Frontal cortex (tissue), 4 donors: ENCODE results near the gene RPLP2. TPM values are rescaled to one million over a fixed set of nuclear protein-coding genes. Genes with fewer than 3 reads are reported as not detected.

Experiments used
- DNase-seq, 2 donors: peaks; one replicate each; pipeline ENCODE4 v3.0.0; 2012; ENCODE audit warnings: low spot score in 2 of 2
- FAIRE-seq: peaks from 2 replicates; lab custom pipeline; 2012; peaks lifted over from hg19 to GRCh38; lab: Jason Lieb, UNC
- total RNA-seq: library from RNA; depleted of rRNA; stranded (reverse); fragments of >200 nt; gene quantifications from one replicate; pipeline ENCODE4 v1.2.3, GENCODE V29; 2014
- donor health status: control.
- donor health status: control.
- donor health status: control.

The RPLP2 gene
- total RNA-seq, 1 donor from 2014 or later: 210 TPM

DNA sequence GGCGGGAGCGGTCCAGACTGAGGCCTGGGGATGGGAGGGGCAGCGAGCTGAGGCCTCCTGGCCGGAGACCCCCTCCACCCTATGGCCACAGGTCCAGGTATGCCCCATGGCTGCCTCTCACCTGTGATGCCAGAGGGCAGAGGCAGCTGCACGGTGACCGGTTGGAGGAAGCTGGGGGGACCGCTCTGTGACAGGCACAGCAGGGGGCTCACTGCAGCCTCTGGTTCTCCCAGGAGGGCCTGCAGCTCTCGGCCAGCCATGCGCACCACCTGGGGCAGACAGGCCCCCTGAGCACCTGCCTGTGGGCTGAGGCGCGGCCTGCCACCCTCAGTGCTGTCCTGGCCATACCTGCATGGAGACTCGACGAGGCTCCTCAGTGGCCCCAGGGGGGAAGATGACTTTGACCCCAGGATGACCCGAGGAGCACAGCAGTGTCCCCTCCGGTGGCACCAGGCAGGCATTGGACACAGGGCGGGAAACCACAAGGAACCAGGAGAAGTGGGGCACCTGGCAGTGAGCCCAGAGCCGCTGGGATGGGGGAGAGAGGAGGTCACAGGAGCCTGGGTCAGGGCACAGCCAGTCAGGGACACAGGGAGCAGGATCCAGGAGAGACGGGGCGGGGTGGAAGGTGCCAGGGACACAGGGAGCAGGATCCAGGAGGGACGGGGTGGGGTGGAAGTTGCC lies 8.5 kb upstream of the RPLP2 start:
- no peak for DNase-seq

DNA sequence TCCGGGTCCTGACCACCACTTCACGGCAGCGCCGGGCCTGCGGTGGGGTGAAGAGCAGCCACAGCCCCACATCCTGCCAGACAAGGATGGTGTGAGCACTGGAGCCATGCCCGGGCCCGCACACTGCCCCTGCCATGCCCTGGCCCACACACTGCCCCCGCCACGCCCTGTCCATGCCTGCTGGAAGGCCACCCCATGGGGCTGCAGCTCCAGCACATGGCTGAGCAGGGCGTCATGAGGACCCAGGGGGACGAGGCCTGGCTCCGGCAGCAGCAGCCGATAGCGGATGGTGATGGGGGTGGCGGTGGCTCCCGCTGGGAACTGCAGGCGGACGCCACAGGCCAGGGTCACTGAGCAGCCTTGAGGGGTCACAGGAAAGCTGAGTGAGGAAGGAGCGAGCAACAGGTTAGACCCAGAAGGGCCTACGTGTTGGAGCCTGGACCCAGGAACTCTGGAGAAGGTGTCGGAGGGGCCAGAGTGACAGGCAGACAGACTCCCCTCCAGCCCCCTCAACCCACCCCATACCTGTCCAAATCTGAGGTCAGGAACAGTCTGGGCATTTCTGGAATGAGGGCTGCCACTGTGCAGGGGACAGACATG lies 7.6 kb upstream of the RPLP2 start:
- DNase-seq: no peak
- no peak for FAIRE-seq

More for the DNA sequence above, 8.5 kb upstream of the RPLP2 start:
- no peak for FAIRE-seq

DNA sequence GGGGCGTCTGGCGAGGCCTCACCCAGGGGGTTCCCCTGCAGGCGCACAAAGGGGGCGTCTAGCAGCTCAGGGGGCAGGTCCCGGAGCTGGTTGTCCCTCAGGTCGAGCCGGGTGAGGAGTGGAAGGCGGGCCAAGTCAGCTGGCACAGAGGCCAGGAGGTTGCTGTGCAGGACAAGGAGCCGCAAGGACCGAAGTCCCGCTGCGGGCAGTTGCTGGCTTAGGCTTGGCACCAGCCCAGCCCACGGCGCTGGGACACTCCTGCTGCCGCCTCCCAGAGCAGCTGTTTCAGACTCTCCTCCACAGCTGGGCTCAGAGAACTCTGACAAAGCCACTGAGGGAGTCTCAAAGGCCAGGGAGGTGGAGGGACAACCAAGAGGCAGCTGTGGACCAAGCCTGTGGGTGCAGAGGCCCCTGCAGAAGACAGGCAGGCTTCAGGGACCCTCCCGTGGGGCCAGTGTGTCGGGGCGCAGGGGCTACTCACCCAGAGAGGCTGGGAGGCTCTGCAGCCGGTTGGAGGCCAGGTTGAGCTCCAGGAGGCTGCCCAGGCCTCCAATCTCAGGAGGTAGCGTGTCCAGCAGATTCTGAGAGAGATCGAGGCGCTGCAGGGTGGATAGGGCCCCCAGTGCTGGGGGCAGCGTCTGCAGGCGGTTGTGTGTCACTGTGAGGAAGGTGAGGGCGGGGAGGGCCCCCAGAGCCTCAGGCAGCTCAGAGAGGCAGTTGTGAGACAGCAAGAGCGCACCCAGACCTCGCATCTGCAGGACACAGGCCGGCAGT lies 6.9 kb upstream of the RPLP2 start:
- no peak for DNase-seq
- no peak for FAIRE-seq

DNA sequence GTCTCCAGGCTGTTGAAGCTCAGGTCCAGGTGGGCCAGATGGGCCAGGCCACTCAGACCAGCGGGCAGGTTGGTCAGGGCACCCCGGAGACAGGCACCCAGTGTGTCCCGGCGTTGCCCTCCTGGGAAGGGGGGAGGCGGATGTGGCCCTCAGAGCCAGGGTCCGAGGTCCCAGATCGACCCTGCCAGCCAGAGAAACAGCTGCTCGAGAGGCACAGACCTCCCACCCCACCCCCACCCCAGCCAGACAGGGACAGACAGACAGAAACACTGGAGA lies 6.4 kb upstream of the RPLP2 start:
- DNase-seq: no peak
- FAIRE-seq: no peak

DNA sequence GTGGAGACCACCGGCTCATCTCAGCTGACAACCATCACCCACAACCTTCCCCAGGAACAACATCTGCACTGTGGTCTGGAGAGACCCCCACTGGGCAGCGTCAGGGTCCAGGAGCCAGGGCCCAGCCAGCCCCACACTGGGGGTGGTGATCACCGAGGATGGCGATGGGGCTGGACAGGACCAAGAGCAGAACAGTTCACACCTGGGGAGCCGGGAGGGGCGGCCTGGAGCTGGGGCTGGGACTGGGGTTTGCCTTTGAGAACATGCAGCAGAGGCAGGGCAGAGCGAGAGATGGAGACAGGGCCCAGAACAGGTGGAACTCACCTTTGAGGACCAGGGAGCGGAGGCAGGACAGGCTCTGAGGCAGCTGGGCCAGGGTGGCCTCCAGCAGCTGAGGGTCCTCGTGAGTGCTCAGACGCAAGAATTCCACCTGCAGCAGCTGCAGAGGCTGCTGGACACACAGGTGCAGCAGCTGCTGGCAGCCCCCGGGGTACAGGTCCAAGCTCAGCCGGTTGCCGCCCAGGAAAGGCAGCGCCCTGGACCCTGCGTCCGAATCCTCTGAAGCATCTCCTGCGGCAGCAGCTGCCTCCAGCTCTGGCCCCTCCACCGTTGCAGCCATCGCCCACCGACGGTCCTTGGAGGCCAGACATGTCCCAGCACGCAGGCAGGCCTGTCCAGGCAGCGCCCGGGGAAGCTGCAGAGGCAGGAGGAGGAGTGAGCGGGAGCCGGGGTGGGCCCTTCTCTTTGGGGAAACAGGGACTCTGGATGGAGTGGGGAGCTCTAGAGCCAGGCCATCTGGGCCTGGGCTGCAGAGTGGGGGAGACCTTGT lies 5.8 kb upstream of the RPLP2 start:
- DNase-seq (no peak), FAIRE-seq (no peak)

DNA sequence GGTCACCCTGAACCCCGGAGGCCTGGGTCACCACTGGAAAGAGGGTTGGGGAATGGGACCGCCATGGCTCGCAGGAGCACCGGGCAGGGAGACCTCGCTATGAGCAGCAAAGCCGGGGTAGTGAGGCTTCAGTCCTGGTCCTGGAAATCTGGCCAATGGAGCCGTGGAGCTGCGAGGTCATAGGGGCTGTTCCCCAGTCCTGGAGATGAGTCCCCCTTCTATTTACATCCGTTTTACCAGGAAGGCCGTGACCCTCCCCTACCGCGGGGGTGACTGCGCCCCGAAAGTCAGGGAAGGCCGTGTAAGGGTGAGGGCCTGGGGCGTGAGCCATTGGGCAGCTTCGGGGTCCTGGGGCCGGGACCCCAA lies 5.2 kb upstream of the RPLP2 start:
- DNase-seq (no peak), FAIRE-seq (no peak)

DNA sequence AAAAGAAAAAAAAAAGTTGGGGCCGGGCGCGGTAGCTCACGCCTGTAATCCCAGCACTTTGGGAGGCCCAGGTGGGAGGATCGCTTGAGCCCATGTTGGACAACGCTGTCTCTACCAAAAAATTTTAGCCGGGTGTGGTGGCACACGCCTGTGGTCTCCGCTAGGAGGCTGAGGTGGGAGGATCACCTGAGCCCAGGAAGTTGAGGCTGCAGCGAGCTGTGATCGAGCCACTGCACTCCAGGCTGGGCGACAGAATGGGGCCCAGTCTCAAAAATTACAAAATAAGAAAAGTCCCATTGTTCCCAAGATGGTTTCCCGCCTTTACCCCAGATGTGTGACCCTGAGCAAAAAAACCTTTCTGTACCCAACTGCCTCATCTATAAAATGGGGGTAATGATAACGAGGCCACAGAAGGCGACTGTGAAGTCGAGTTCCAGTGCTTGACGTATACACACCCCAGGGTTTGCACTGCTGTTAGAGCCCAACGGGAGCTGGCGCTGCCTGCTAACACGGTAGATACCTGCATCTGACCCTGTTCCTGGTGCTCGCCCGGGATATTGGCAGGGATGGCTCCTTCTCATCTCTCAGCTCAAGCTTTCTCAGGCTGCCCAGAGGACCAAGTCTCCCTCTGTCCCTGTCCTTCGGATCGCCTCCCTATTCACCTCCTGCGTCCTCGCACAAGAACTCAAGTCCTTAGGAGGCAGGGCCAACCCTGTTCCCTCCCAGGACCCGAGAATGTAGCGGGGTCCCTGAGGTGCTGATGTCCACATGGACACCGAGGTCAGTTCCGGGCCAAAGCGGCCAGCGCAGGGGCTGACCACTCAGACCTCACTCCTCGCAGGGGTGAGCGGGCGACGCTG lies 1.1 kb upstream of the RPLP2 start:
- no peak for FAIRE-seq

DNA sequence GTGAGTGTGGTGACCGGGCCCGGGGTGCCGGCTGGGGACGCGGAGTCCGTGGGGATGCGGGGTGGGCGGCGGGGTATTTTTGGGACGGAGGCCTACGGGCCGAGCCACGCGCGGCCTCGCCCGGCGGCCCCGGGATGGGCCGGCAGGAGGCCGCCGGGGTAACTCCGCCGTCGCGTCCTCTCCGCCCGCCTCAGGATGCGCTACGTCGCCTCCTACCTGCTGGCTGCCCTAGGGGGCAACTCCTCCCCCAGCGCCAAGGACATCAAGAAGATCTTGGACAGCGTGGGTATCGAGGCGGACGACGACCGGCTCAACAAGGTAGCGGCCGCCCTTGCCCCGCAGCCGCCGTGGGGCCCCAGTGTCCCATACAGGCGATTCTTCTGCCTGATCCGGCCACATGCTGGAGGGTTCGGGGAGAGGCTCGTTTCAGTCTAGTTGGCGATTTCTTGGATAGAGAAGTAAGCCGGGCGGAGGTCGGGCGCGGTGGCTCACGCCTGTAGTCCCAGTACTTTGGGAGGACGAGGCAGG lies 337 bp downstream of the RPLP2 start:
- FAIRE-seq: no peak

More for the DNA sequence above, 1.1 kb upstream of the RPLP2 start:
- no peak for DNase-seq

DNA sequence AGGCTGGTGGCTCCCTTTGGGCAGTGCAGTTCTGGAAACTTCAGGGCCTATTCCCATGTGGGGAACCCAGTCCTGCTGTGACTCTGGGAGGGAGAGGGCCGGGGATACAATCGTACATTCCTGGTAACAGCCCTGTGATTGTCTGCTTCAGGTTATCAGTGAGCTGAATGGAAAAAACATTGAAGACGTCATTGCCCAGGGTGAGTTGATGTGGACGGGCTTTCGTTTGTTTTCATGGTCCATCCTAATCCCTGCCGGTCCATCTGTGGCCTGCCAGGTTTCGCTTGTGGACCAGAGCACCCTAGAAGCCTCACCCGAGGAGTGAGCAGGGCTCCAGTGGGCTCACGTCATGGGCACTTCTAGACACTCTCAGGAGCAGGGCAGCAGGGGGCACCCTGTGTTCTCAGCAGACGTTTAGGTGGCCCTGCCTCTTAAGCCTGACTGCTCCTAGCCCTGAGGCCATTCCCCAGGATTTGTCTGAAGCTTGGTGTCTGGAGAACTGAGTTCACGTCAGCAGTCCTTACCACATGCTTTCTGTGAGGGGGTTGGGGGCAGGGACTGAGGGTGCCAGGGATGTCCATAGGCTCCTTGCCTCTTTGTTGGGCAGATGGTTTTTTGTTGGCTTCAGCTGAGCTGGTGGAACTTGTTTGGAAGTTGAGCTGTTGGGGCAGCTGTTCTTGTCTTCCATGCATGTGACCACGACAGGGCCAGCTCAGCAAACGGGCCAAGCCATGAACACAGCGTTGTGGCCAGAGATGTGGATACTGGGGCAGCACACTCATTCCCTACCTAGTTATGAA lies 1.9 kb downstream of the RPLP2 start:
- FAIRE-seq (no peak), DNase-seq (no peak)

More for the DNA sequence above, 337 bp downstream of the RPLP2 start:
- no peak for DNase-seq

DNA sequence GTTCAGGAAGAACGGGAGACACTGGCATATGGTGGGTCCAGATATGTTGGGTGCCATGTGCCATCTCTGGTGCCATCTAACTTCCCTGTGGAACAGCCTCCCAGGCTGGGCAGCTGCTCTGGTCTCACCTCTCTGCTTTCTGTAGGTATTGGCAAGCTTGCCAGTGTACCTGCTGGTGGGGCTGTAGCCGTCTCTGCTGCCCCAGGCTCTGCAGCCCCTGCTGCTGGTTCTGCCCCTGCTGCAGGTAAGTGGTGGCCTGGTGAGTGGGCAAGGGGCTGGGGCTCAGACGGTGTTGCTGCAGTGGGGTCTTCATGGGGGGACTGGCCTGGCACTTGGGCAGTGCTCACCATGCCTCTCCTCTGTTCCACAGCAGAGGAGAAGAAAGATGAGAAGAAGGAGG lies 2.6 kb downstream of the RPLP2 start:
- DNase-seq (no peak), FAIRE-seq (no peak)

DNA sequence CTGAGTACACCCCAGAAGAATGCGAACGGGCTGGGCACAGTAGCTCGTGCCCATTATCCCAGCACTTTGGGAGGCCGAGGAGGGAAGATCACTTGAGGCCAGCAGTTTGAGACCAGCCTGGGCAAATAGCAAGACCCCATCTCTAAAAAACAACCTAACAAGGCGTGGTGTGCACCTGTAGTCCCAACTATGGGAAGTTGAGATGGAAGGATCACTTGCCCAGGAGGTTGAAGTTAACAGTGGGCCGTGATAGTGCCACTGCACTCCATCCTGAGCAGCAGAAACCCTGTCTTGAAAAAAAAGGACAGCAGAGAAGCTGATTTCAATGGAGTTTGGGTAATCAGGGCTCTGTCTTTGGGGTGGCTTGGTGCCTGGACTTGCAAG lies 3.3 kb downstream of the RPLP2 start:
- DNase-seq (no peak), FAIRE-seq (no peak)

DNA sequence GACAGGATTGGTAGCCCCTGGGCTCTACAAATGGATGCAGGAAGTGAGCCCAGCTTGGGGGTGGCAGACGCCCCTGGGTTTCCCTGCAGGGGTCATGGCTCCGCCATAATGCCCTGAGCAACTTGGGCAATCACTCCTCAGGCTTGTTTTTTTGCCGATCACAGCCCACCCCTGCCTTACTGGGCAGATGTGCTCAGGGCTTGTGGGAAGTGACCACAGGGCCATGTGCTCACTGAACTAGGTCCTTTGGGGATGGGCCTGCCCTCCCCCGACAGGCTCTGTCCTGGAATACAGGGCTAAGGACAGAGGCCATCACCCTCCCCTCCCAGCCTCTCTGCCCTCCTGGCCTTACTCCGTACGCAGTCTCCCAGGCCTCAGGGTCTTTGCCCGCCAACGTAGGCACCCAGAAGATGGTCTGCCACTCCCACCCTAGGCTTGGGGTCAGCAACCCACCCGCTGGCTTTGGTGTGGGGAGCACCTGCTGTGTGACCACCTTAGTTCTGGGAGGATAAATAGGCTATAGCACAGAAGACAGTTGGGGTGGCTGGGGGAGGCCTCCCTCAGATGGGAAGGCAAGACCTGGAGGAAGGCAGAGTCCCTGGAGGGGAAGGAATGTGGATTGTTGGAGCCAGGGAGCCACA lies 3.8 kb downstream of the RPLP2 start:
- DNase-seq: no peak
- FAIRE-seq: no peak

DNA sequence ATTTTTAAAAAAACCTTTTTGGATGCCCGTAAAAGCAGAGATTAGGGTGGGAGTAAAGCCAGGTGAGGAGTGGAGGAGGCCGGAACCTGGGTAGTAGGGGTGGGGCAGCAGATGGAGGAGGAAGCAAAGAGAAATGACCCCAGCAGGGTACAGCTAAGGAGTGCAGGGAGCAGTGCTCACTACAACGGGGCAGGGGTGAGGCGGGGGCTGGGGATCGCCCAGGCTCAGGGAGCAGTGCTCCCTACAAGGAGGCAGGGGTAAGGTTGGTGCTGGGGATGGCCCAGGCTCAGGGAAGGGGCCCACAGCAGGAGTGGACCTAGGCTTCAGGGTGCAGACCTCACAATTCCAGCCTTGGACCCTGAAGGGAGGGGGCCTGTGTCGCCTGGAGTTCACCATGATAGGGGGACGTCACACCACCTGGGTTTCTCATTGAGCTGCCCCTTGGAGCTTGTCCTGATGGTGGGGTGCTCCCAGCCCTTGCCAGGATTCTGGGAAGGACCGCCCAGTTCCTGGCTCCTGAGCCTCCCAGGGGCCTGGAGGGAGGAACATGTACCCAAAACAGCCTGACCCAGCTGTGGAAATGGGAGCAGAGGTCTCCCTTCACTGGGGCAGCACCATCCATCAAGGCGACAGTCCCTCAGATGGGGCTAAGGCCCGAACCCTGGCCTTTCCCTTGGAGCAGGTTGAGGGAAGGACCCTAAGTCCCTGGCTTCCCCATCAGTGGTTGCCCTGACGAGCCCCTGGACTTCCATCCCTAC lies 6.1 kb downstream of the RPLP2 start:
- DNase-seq: no peak

DNA sequence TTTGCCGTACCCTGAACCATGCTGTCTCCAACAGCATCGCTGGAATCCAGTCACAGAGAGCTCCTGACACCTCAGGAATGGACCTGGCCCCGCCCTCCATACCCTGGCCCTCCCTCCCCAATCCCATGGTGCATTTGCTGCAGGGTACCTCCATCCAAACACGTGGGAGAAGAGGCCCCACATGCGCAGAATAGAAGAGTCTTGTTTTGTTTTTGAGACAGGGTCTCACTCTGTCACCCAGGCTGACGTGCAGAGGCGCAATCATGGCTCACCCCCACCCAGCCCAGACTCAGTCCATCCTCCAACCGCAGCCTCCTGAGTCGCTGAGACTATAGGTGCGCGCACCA lies 6.6 kb downstream of the RPLP2 start:
- no peak for FAIRE-seq
- no peak for DNase-seq

More for the DNA sequence above, 6.1 kb downstream of the RPLP2 start:
- FAIRE-seq: no peak

DNA sequence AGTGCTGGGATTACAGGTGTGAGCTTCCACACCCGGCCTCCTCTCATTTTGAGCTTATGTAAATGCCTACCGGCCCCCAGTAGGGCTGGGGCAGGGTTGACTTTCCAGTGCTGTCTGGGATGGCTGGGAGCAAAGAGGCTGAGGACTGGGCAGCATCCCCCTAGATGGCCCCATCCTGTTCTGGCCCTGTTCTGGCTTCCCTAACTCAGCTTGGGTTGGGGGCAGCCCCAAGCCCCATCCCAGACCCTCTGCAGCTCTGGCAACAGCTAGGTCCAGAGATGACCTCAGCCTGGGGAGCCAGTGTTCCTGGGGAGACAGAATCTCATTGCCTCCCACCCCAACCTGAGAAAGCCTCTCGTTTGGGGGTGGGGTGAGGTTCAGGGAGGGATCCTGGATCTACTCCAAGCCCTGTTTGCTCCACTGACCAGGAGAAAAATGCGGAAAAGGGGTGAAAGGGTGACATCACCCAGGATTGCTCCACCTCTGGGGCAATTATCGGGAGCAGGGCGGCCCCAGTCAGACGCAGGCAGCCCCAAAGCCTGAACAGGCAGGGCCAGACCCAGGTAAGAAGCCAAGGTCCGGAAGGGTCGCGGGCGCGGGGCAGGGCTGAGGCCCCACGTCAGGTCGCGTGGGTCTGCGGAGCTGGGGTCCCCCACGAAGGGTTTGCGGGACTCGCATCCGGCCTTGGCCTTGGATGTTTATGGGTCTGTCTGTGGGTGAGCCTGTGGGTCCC lies 8.8 kb downstream of the RPLP2 start, which contains the start of gene PNPLA2:
Gene PNPLA2 (plus strand): TSS at position 519 of the 733 bp plus-strand sequence. CDS start 805 bp downstream, outside the sequence.
- FAIRE-seq (no peak), DNase-seq (no peak)

DNA sequence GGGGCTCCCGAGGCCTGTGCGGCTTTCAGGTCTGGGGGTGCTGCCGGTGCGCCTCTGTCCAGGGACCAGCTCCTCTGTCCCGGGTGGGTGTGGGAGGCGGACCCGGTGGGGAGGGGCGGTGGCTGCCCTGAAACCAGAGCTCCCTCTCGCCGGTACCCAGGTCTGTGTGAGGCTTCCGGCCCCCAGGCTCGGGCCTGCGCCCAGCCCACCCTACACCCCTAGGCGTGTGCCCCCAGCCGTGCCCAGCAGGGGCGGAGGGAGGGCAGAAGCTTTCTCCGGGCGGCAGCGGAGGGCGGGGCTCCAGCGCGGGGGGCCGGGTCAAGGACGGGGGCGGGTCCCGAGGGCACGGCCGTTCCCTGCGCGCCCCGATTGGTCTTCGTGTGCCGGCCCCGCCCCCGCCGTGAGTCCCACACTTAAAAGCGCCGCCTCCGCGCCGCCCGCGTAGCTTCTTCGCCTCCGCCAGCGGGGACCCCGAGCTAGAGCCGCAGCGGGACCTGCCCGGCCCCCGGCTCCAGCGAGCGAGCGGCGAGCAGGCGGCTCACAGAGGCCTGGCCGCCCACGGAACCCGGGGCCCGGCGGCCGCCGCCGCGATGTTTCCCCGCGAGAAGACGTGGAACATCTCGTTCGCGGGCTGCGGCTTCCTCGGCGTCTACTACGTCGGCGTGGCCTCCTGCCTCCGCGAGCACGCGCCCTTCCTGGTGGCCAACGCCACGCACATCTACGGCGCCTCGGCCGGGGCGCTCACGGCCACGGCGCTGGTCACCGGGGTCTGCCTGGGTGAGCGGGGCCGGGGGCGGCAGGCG lies 9.6 kb downstream of the RPLP2 start:
- FAIRE-seq (no peak), DNase-seq (peak; percentile 97 to 98)
